IgD-negative memory B cell (primary cell): ENCODE measurements around the gene TMPRSS11E. TPM values are rescaled to one million over a fixed set of nuclear protein-coding genes. Genes with fewer than 3 reads are reported as not detected.
"Not testable (repeated sequence)": the region's sequence is repeated elsewhere in the genome, so short reads cannot be mapped to it uniquely, and the experiment has no call there.

Experiments used
- H3K27ac Mint-ChIP-seq, 3 donors: one replicate each; pipeline ENCODE4 v1.8.0; 2020 to 2022; ENCODE audit warnings: mild to moderate bottlenecking in 3 of 3, mixed read lengths in 3 of 3, moderate library complexity in 1 of 3
- H3K27me3 Mint-ChIP-seq: one replicate; pipeline ENCODE4 v1.8.0; 2021; ENCODE audit warnings: mixed read lengths
- H3K36me3 Mint-ChIP-seq: one replicate; pipeline ENCODE4 v1.8.0; 2020; ENCODE audit warnings: mild to moderate bottlenecking, mixed read lengths
- H3K4me1 Mint-ChIP-seq, 3 donors: one replicate each; pipeline ENCODE4 v1.8.0; 2020 to 2022; ENCODE audit warnings: mixed read lengths in 3 of 3, mild to moderate bottlenecking in 1 of 3
- H3K4me3 Mint-ChIP-seq, 4 donors: one replicate each; pipeline ENCODE4 v1.8.0; 2020 to 2022; ENCODE audit warnings: mild to moderate bottlenecking in 4 of 4, mixed read lengths in 4 of 4, moderate library complexity in 3 of 4
- H3K9me3 Mint-ChIP-seq, 3 donors: one replicate each; pipeline ENCODE4 v1.8.0; 2020 to 2021; ENCODE audit warnings: mixed read lengths in 3 of 3, mild to moderate bottlenecking in 1 of 3
- polyA plus RNA-seq: library from polyadenylated mRNA; unstranded; fragments of 300-500 nt; fragmentation: Illumina TruSeq; gene quantifications from one replicate; pipeline ENCODE4 v1.2.3, GENCODE V29; 2021

TMPRSS11E gene
- polyA plus RNA-seq = 0.20 TPM

- peaks cover 18 to 42% (median 39%) of the 10 kb centered on the region in 3 donors for H3K4me1 Mint-ChIP-seq
- no peaks in the 10 kb centered on the region for H3K9me3 Mint-ChIP-seq
- H3K27ac Mint-ChIP-seq = no peak within 1 kb of the TSS
- H3K27me3 Mint-ChIP-seq = no peaks in the 10 kb centered on the region
- peak within 1 kb of the TSS in 1 of 4 donors; percentile 31 for H3K4me3 Mint-ChIP-seq
- no peaks in the 10 kb centered on the region for H3K36me3 Mint-ChIP-seq
Observed at GRCh38 chr4:68447201-68447600, at the start of gene TMPRSS11E. TSS of gene TMPRSS11E (plus strand) at chr4:68447463. CDS start at chr4:68447513, 50 bp downstream.

- H3K36me3 Mint-ChIP-seq = peaks cover 3% of the 10 kb centered on the region
- no peak overlapping the region for H3K4me3 Mint-ChIP-seq
- no peak overlapping the region for H3K27ac Mint-ChIP-seq
- H3K4me1 Mint-ChIP-seq = peaks cover 3 to 5% (median 4%) of the 10 kb centered on the region in 3 donors
- H3K27me3 Mint-ChIP-seq = peaks cover 2% of the 10 kb centered on the region
- peaks cover 0 to 2% (median 0%) of the 10 kb centered on the region in 3 donors for H3K9me3 Mint-ChIP-seq
Observed at GRCh38 chr4:68399306-68399705, 48.0 kb upstream of the TMPRSS11E start.

DNA sequence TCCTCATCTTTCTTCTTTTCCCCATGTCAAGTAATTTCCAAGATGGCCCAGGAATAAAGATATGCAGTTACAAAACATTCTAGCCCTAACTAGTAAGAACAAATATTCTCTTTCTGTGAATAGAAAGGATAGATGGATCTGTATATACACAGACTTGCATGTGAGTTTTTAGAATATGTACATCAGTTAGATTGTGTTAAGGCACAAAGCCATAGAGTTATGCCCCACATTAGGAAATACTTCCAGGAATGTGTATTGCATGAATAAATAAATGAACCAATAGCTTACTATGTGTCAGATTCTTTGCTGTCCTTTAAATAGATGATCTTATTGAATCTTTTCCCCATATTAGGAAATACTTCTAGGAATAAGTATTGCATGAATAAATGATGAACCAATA is 46.0 kb upstream of the TMPRSS11E start:
- H3K27ac Mint-ChIP-seq = no peak overlapping the region
- peaks cover 3% of the 10 kb centered on the region for H3K27me3 Mint-ChIP-seq
- peaks cover 1 to 5% (median 3%) of the 10 kb centered on the region in 3 donors for H3K4me1 Mint-ChIP-seq
- H3K9me3 Mint-ChIP-seq = peaks cover 0 to 2% (median 0%) of the 10 kb centered on the region in 3 donors
- H3K4me3 Mint-ChIP-seq = no peak overlapping the region
- peaks cover 2% of the 10 kb centered on the region for H3K36me3 Mint-ChIP-seq

DNA sequence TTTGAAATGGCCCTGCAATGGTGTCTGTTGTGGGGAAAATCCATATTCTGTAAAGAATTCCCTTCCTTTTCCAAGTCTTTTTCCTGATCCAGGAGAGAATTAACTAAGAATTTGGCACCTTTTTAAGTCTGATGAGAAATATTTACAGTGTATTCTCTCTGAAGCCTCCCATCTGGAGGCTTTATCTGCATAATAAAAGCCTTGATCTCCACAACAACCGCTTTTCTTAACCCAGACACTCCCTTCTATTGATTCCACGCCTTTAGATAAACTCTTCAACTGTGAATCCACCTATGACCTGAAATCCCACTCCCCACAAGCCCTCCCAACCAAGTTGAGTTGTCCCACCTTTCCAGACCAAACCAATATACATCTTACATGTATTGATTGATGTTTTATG is 43.1 kb upstream of the TMPRSS11E start:
- H3K9me3 Mint-ChIP-seq = peaks cover 0 to 2% (median 0%) of the 10 kb centered on the region in 3 donors
- H3K27me3 Mint-ChIP-seq = peaks cover 3% of the 10 kb centered on the region
- peaks cover 2% of the 10 kb centered on the region for H3K36me3 Mint-ChIP-seq
- H3K4me3 Mint-ChIP-seq = no peak overlapping the region
- peaks cover 1 to 5% (median 5%) of the 10 kb centered on the region in 3 donors for H3K4me1 Mint-ChIP-seq
- no peak overlapping the region for H3K27ac Mint-ChIP-seq

- H3K4me3 Mint-ChIP-seq, H3K27ac Mint-ChIP-seq, H3K4me1 Mint-ChIP-seq, H3K27me3 Mint-ChIP-seq, H3K36me3 Mint-ChIP-seq, H3K9me3 Mint-ChIP-seq: not testable (repeated sequence)
Observed at GRCh38 chr4:68405718-68406478, 41.4 kb upstream of the TMPRSS11E start.

- peaks cover 0 to 5% (median under 1%) of the 10 kb centered on the region in 3 donors for H3K4me1 Mint-ChIP-seq
- H3K27me3 Mint-ChIP-seq = peaks cover 3% of the 10 kb centered on the region
- peaks cover 2% of the 10 kb centered on the region for H3K36me3 Mint-ChIP-seq
- H3K27ac Mint-ChIP-seq = no peak overlapping the region
- no peaks in the 10 kb centered on the region for H3K9me3 Mint-ChIP-seq
- no peak overlapping the region for H3K4me3 Mint-ChIP-seq
Observed at GRCh38 chr4:68406479-68406859, 40.8 kb upstream of the TMPRSS11E start.

GRCh38 chr4:68407015-68407867 is 40.0 kb upstream of the TMPRSS11E start:
- H3K9me3 Mint-ChIP-seq, H3K4me1 Mint-ChIP-seq, H3K27ac Mint-ChIP-seq, H3K27me3 Mint-ChIP-seq, H3K36me3 Mint-ChIP-seq: not testable (repeated sequence)
- H3K4me3 Mint-ChIP-seq = peak overlapping the region in 1 of 4 donors; percentile 85

DNA sequence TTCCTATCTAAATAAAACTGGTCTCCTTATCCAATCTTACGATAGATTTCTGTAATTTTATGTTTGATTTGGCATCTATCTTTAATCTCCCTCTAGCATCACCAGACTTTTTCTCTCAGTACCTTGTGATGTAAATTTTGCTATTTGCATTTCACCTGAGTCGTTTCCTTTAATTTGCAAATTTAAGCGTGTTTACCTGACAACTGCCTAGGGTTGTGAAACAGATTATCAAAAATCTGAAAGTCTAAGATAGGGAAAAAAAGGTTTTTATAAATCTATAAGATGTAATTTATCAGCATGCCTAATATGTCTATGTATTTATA is 39.4 kb upstream of the TMPRSS11E start:
- Mint-ChIP-seq H3K36me3 (peaks cover 2% of the 10 kb centered on the region), H3K4me1 (peaks cover 0 to 5% (median 0%) of the 10 kb centered on the region in 3 donors), H3K27me3 (peaks cover 3% of the 10 kb centered on the region), H3K9me3 (no peaks in the 10 kb centered on the region), H3K27ac (no peak overlapping the region), H3K4me3 (no peak overlapping the region)

DNA sequence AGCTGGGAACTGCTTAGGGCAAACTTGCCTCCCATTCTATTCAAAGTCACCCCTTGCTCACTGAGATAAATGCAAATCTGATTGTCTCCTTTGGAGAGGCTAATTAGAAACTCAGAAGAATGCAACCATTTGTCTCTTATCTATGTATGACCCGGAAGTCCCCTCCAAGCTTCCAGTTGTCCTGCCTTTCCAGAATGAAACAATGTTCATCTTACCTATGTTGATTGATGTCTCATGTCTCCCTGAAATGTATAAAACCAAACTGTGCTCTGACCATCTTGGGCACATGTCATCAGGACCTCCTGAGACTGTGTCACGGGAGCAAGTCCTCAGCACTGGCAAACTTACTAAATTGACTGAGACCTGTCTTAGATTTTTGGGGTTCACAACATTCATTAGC is 37.1 kb upstream of the TMPRSS11E start:
- Mint-ChIP-seq H3K27me3 (no peaks in the 10 kb centered on the region), H3K36me3 (peaks cover 2% of the 10 kb centered on the region), H3K4me1 (peaks cover 0 to 5% (median 3%) of the 10 kb centered on the region in 3 donors), H3K27ac (no peak overlapping the region), H3K9me3 (no peaks in the 10 kb centered on the region), H3K4me3 (no peak overlapping the region)

- Mint-ChIP-seq H3K36me3 (peaks cover 2% of the 10 kb centered on the region), H3K9me3 (no peaks in the 10 kb centered on the region), H3K4me3 (no peak overlapping the region), H3K27ac (no peak overlapping the region), H3K4me1 (peaks cover 0 to 5% (median 3%) of the 10 kb centered on the region in 3 donors), H3K27me3 (no peaks in the 10 kb centered on the region)
Observed at GRCh38 chr4:68410643-68411042, 36.6 kb upstream of the TMPRSS11E start.

DNA sequence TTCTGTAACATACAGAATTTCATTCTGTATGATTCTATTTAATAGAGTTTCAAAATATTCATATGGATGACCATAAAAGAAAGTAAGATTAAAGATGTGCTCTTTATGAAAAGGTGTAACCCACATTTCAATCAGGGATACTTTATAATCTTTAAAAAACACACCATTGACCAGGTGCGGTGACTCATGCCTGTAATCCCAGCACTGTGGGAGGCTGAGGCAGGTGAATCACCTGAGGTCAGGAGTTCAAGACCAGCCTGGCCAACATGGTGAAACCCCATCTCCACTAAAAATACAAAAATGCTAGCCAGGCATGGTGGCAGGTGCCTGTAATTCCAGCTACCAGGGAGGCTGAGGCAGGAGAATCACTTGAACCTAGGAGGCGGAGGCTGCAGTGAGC is 35.2 kb upstream of the TMPRSS11E start:
- H3K9me3 Mint-ChIP-seq, H3K27me3 Mint-ChIP-seq, H3K4me1 Mint-ChIP-seq, H3K36me3 Mint-ChIP-seq, H3K4me3 Mint-ChIP-seq, H3K27ac Mint-ChIP-seq: not testable (repeated sequence)

DNA sequence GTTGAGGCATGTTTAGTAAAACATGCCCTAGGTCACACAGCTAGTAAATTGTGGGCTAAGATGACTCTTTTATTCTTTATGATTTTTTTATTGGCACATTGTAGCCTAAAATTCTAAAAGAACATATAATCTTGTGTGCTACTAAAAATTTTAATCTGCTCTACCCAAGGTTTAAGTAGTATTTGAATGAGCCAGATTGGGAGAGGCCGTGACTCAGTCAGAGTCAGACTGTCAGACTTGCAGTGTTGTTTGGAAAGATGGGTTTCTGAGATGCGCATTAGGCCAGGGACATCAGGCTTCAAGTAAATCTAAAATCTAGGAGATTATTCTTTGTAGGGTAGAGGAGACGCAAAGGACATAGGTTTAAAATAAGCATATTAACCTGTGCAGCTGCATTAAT is 30.7 kb upstream of the TMPRSS11E start:
- H3K4me1 Mint-ChIP-seq = peaks cover 0 to 5% (median 0%) of the 10 kb centered on the region in 3 donors
- H3K36me3 Mint-ChIP-seq = peaks cover 1% of the 10 kb centered on the region
- H3K4me3 Mint-ChIP-seq = no peak overlapping the region
- no peaks in the 10 kb centered on the region for H3K9me3 Mint-ChIP-seq
- H3K27ac Mint-ChIP-seq = no peak overlapping the region
- H3K27me3 Mint-ChIP-seq = no peaks in the 10 kb centered on the region

DNA sequence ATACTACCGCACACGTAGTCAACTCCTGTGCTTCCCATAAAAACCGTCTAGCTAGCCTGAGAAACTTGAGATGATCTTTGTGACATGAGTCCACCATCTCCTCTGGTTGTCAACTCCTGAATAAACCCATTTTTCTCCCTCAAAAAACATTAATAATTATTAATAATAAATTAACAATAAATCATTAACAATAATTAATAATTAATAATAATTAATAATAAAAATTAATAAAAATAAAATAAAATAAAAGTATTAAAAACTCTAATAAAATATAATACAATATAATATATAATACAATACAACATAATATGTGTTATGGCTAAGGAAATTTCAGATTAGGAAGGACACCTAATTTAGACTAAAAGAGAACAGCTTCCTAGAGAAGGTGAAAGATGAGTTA is 20.7 kb upstream of the TMPRSS11E start:
- peaks cover 6% of the 10 kb centered on the region for H3K36me3 Mint-ChIP-seq
- H3K27ac Mint-ChIP-seq = no peak overlapping the region
- peaks cover 0 to 12% (median 6%) of the 10 kb centered on the region in 3 donors for H3K4me1 Mint-ChIP-seq
- H3K27me3 Mint-ChIP-seq = no peaks in the 10 kb centered on the region
- no peak overlapping the region for H3K4me3 Mint-ChIP-seq
- no peaks in the 10 kb centered on the region for H3K9me3 Mint-ChIP-seq

GRCh38 chr4:68430337-68430736 is 16.9 kb upstream of the TMPRSS11E start:
- peaks cover 4% of the 10 kb centered on the region for H3K36me3 Mint-ChIP-seq
- no peak overlapping the region for H3K4me3 Mint-ChIP-seq
- no peaks in the 10 kb centered on the region for H3K27me3 Mint-ChIP-seq
- H3K9me3 Mint-ChIP-seq = no peaks in the 10 kb centered on the region
- H3K4me1 Mint-ChIP-seq = peaks cover 6 to 14% (median 8%) of the 10 kb centered on the region in 3 donors
- no peak overlapping the region for H3K27ac Mint-ChIP-seq

GRCh38 chr4:68432320-68432719 is 14.9 kb upstream of the TMPRSS11E start:
- H3K9me3 Mint-ChIP-seq = peaks cover 0 to 3% (median 0%) of the 10 kb centered on the region in 3 donors
- peaks cover 14 to 28% (median 21%) of the 10 kb centered on the region in 3 donors for H3K4me1 Mint-ChIP-seq
- H3K36me3 Mint-ChIP-seq = peaks cover 4% of the 10 kb centered on the region
- no peak overlapping the region for H3K4me3 Mint-ChIP-seq
- H3K27ac Mint-ChIP-seq = no peak overlapping the region
- H3K27me3 Mint-ChIP-seq = no peaks in the 10 kb centered on the region
